GM12801 (cell line): ENCODE results near the gene SLC7A5.

ENCODE experiments used
- TF ChIP-seq, protein P1 (sequence below): IDR thresholded peaks from one replicate; pipeline ENCODE4 v1.5.1; 2011; ENCODE audit warnings: control low read depth; ENCODE audit not compliant: insufficient read length; ENCODE audit errors: extremely low read depth

The SLC7A5 gene

DNA sequence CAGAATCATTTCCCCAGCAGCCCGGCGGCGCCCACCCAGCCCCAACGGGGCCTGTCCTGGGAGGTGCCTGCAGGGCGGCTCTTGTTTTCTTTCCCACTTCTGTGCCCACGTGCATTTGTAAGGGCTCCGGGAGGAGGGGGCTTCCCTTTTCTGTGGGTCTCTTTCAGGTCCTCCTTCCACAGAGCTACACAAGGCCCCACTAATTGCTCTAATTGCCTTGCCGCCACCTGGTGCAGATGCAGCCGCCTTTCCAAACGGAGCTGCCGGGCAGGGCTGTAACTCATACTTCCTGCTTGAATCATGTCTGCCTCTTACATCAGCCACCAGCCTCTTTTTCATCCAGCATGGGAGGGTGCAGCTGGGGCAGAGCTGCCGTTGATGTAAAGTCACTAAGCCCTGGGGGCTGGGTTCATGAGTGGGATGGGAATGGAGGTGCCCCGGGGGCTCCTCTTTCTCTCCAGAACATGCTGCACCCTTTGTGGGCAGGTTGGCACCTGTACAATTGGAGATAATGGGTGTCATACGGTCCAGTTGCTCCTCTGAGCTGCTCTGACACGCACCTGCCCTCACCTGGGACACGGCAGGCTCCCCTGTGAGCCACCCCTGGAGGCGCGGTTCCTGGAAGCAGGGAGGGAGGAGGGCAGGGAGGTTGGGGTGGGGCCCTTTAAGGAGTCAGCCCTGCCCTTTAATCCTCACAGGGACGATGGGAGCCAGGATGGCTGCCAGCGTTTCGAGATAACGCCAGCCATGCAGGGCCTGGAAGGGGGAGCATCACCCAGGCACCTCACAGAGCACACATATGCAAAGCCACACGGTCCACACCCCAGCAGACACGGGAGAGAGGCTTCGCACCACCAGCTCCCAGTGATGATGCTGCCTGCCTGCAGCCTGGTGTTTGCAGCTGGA, 62.4 kb downstream of the SLC7A5 start:
- TF ChIP-seq, protein P1, sequence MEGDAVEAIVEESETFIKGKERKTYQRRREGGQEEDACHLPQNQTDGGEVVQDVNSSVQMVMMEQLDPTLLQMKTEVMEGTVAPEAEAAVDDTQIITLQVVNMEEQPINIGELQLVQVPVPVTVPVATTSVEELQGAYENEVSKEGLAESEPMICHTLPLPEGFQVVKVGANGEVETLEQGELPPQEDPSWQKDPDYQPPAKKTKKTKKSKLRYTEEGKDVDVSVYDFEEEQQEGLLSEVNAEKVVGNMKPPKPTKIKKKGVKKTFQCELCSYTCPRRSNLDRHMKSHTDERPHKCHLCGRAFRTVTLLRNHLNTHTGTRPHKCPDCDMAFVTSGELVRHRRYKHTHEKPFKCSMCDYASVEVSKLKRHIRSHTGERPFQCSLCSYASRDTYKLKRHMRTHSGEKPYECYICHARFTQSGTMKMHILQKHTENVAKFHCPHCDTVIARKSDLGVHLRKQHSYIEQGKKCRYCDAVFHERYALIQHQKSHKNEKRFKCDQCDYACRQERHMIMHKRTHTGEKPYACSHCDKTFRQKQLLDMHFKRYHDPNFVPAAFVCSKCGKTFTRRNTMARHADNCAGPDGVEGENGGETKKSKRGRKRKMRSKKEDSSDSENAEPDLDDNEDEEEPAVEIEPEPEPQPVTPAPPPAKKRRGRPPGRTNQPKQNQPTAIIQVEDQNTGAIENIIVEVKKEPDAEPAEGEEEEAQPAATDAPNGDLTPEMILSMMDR: no peak

DNA sequence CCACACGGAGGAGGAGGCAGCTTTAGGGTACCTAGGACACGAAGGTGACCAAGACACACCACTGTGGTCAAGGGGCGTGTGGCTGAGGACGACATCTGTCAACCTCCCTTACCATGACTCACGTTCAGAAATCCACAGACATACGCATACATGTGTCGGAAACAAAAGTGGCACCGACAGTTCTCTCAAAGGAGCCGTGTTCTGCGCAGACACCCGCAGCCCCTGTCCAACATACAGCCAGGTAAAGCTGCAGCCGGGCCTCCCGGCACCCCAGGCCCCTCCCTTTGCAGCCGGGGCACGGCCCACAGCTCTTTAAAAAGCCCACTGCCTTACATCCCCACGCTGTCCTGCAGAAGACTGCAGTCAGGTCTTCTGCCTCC, 63.1 kb downstream of the SLC7A5 start:
- TF ChIP-seq, protein P1: no peak

DNA sequence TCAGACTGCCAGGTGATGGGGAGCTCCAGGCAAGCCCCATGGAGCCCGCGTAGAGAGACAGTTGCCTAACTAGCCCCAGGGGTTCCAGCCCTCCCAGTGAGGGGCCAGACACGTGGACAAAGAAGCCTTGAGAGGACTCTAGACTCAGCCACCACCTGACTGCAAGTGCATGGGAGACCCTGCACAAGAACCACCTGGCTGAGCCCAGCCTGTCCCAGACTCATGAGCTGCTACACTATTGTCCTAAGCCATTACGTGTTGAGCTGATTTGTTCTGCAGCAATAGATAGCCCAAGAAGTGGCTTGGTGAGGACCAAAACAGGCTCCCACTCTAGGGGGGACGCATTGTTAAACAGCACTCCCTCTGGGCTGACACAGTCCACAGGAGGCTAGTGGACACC, 65.9 kb downstream of the SLC7A5 start:
- TF ChIP-seq, protein P1: no peak

DNA sequence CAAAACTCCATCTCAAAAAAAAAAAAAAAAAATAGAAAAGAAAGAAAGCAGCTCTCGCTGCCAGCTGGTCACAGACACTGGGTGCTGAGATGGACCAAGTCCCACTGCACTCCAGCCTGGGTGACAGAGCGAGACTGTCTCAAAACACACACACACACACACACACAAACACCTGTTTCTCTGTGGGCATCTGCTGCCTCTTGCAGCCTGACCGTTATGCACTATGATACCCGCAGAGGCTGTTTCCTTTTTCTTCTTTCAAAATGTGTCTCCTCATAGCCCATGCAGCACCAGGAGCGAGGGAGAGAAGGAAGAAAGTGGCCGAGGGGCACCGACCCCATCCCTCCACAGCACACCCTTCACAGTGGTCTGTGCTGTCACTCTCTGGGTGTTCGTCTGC, 66.6 kb downstream of the SLC7A5 start:
- TF ChIP-seq, protein P1: no peak

DNA sequence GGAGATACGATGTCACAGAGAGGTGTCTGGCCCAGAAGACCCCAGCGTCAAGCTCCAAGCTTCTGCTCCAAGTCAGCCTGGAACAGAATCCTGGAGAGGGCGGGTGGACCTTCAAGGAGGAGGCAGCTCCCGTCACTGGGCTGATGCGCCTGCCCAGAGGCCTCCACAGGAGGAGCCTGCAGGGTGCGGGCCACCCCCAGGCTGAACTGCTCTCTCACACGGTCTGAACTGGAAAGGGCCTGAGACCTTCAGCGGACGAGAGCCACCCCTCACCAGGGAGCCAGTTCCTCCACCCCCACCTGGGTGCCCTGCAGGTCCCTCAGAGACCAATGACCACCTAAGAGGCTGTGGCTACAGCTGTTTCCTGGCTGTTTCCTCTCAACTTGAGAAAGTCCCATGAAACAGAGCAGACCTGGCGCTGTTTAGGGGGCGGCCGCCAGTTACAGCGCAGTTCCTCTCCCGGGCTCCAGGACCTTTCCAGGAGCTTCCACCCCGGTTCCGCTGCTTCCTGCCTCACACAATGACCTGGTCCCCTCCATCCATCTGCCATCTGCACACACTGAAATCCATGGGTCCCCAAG, 67.5 kb downstream of the SLC7A5 start:
- TF ChIP-seq, protein P1: no peak

DNA sequence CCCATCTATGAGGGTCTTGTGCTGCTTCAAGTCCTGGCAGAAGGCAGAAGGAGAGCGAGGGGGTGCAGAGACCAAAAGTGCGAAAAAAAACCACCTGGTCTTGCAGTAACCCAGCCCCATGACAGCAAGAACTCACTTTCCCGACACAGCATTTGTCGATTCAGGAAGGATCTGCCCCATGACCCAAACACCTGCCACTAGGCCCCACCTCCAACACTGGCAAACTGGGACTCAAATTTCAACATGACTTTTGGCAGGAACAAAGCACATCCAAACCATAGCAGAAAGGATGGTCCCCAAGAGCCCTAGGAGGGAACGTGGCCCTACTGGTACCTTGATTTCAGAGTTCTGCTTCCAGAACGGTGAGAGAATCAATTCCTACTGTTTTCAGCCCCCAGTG, 68.8 kb downstream of the SLC7A5 start:
- TF ChIP-seq, protein P1: no peak

DNA sequence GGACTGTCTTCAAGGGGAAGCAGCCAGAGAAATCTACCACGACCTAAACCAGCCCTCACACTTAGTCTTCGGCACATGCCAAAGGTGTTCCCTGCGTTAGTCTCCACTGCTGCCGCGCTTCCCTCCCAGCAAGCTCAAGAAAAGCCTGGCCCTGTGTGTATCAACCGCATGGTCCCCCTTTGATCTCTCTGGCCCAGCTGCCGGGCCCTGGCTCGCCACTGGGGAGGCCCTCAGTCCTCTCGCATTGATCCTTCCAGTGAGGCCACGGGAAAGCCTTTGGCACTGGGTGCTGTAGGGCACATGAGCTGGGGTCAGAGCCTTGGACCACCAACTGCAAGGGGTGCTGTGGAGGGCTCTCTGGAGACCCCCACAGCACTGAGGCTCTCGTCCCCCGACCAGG, 74.0 kb downstream of the SLC7A5 start:
- TF ChIP-seq, protein P1: no peak
